ENCODE measurements around the gene ANKH. TPM values are rescaled to one million over a fixed set of nuclear protein-coding genes. Genes with fewer than 3 reads are reported as not detected.

Gene ANKH
- total RNA-seq, 4 donors from 2014 or later, result 31.2 to 55.2 (median 34.7) TPM

DNA sequence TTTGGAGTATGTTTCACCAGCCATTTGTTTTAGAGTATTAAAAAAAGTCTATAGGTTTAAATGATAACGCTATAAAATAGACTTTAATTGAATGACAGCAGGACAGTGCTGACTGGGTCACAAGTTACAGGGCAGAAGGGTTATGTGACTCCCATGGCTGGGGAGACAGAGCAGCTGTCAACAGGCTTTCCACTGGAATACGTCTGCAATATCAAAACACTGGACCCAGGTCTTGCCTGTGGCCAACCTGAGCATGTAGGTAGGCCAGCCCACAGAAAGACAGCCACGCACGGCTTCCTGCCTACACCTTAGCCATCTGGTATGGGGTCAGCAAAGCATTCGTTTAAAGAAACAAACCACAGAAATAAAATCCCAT, 126.4 kb downstream of the ANKH start:
- H3K27ac ChIP-seq, result no peak overlapping the region
- H3K27me3 ChIP-seq, result no peaks in the 10 kb centered on the region
- peaks cover 3 to 6% of the 10 kb centered on the region in 2 donors for H3K36me3 ChIP-seq
- H3K4me1 ChIP-seq, result no peaks in the 10 kb centered on the region
- TF ChIP-seq, protein P1, sequence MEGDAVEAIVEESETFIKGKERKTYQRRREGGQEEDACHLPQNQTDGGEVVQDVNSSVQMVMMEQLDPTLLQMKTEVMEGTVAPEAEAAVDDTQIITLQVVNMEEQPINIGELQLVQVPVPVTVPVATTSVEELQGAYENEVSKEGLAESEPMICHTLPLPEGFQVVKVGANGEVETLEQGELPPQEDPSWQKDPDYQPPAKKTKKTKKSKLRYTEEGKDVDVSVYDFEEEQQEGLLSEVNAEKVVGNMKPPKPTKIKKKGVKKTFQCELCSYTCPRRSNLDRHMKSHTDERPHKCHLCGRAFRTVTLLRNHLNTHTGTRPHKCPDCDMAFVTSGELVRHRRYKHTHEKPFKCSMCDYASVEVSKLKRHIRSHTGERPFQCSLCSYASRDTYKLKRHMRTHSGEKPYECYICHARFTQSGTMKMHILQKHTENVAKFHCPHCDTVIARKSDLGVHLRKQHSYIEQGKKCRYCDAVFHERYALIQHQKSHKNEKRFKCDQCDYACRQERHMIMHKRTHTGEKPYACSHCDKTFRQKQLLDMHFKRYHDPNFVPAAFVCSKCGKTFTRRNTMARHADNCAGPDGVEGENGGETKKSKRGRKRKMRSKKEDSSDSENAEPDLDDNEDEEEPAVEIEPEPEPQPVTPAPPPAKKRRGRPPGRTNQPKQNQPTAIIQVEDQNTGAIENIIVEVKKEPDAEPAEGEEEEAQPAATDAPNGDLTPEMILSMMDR (IDR thresholded peaks at IDR 0.05), result no peak
- no peak for TF ChIP-seq POLR2A (IDR thresholded peaks at IDR 0.05)
- WGBS, 2 donors, result 87 to 92% methylated on average over 5 of the region's 5 CpGs
- no peaks in the 10 kb centered on the region for H3K9me3 ChIP-seq
- H3K4me3 ChIP-seq (replicated peaks in 1 of 3), result no peak overlapping the region
- DNase-seq, result no peak
- intact Hi-C loops (cut with DNase I), result no loop called here

DNA sequence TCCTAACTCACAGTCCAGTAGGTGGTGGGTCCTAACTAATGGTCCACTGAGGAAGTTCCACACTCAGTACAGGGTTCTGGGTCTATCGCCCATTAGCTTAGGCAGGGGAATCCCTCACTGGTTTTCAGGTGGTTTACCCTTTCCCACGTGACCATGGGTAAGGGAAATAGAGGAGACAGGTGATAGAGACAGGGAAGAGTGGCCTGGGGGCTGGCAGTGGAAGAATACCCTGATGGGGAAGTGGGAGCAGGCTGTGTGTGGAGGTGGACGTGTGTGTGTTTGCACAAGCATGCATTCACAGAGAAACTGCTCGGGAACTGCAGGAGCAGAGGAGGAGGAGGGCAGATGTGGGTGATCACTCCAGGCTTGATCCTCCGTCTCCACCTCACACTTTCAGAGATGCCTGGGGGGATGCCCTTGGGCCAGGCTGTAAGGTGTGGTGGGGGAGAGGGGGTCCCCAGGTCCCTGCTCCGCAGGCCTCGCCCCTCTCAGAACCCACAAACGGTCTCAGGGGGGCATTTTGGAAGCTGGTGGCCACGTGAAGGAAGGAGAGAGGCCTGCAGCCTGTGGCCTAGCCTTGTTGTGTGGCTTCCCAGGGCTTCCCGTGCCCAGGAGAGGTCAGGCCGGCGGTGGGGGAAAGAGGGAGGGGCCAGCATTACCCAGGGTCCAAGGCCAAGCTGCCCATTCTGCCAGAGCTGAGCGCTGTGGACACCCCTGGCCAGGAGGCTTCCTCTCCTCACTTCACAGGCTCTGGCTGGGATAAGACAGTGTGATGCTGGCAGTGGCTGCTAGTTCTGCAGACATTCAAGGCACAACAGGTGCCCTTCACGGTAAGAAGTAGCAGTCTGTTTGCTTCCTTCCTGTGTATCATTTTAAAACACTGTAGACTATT, 127.0 kb downstream of the ANKH start:
- no peak for DNase-seq
- intact Hi-C loops (cut with DNase I), result no loop called here
- Histone ChIP-seq H3K36me3 (peaks cover 0 to 6% of the 10 kb centered on the region in 2 donors), H3K27me3 (no peaks in the 10 kb centered on the region), H3K4me3 (replicated peaks in 1 of 3) (no peak overlapping the region), H3K4me1 (no peaks in the 10 kb centered on the region), H3K27ac (no peak overlapping the region), H3K9me3 (no peaks in the 10 kb centered on the region)
- WGBS, 2 donors, result 80 to 84% methylated on average over 14 of the region's 14 CpGs
- TF ChIP-seq, protein P1 (IDR thresholded peaks at IDR 0.05), result no peak
- no peak for TF ChIP-seq POLR2A (IDR thresholded peaks at IDR 0.05)

DNA sequence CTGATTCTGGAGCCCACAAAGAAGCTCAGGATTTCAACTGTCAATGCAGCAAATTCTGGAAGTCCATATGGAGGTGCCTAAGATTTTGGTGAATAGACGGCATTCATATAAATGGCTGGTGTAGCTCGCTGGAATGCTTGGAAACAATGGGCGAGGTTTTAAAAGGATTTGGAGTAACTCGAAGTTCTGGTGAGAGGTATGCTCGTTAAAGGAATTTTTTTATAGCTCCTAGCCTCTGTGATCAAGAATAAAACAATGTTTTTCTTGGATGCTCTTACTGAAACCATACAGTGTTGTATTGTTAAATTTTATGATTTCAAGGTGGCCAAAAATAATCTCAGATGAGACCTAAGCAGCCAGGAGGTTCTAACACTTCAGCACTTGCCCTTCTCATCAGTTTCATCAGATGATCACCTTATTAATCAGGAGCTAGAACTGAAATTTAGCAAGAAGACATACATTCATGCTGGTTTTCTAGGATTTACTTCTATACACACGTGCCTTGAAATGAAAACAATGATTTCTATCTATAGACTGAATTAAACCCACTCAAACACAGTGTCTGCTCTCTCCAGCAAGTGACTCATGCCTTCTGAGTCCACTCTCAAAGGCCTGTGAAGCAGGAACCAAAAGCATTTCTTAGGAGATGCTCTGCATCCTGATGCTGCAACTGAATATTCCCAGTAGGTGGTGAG, 127.8 kb downstream of the ANKH start:
- 86 to 87% methylated on average over 6 of the region's 6 CpGs for WGBS, 2 donors
- Histone ChIP-seq H3K36me3 (peaks cover 0 to 6% of the 10 kb centered on the region in 2 donors), H3K9me3 (no peaks in the 10 kb centered on the region), H3K27ac (no peak overlapping the region), H3K27me3 (no peaks in the 10 kb centered on the region), H3K4me1 (peaks cover 0 to 5% of the 10 kb centered on the region in 2 donors), H3K4me3 (replicated peaks in 1 of 3) (no peak overlapping the region)
- TF ChIP-seq, protein P1 (IDR thresholded peaks at IDR 0.05), result no peak
- TF ChIP-seq POLR2A (IDR thresholded peaks at IDR 0.05), result no peak
- DNase-seq, result no peak
- intact Hi-C loops (cut with DNase I), result no loop called here

DNA sequence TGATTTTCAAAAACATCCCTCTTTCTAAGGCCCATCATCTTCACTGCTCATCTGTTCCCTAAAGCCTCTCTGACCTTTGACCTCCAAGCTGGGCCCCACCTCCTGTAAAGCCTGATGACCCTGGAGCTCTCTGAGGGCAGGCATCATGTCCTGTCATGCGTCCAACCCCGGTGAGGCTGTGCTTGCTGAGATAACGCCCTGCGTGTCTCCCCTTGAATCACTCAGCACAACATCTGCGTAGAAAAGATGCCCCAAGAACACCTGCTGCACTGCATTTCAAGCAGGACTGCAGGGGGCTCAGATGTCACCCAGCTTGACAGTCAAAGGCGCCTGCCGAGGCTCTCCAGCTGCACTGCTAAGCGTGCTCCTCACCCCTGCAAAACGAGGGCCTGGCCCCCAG, 129.1 kb downstream of the ANKH start:
- DNase-seq, result no peak
- Histone ChIP-seq H3K27me3 (no peaks in the 10 kb centered on the region), H3K27ac (no peak overlapping the region), H3K4me3 (replicated peaks in 1 of 3) (no peak overlapping the region), H3K4me1 (peaks cover 0 to 5% of the 10 kb centered on the region in 2 donors), H3K9me3 (no peaks in the 10 kb centered on the region), H3K36me3 (peaks cover 0 to 6% of the 10 kb centered on the region in 2 donors)
- intact Hi-C loops (cut with DNase I), result no loop called here
- 87 to 88% methylated on average over 9 of the region's 9 CpGs for WGBS, 2 donors
- TF ChIP-seq POLR2A (IDR thresholded peaks at IDR 0.05), result no peak
- TF ChIP-seq, protein P1 (IDR thresholded peaks at IDR 0.05), result no peak
